GM12878 (cell line): ENCODE data around the gene REEP6. TPM values are rescaled to one million over a fixed set of nuclear protein-coding genes. Genes with fewer than 3 reads are reported as not detected.

Experiments
- ATAC-seq: fragments of 200-7000 bp; cut with Tn5 transposase; 3 replicates; pipeline ENCODE4 v1.9.1; 2020; ENCODE audit warnings: mild to moderate bottlenecking, moderate library complexity
- BruUV-seq: library from RNA; stranded (reverse); fragments of 400-500 nt; replicated peaks from 2 replicates; lab custom pipeline; 2021; lab: Mats Ljungman, UMichigan
- CTCF ChIA-PET: fragments of 300-600 bp; sonication (Branson Sonifier 250); formaldehyde crosslinking; extraction: SDS; loops from one replicate; lab custom pipeline; 2021; ENCODE audit warnings: inconsistent platforms; lab: Yijun Ruan, JAX
- POLR2A ChIA-PET: fragments of 350-600 bp; formaldehyde crosslinking; extraction: SDS; loops from one replicate; lab custom pipeline; 2021; ENCODE audit warnings: inconsistent platforms; lab: Charles Lee
- RAD21 ChIA-PET: fragments of 300-600 bp; sonication (Branson Sonifier 250); formaldehyde crosslinking; loops from one replicate; lab custom pipeline; 2023; ENCODE audit warnings: antibody characterized with exemption; ENCODE audit not compliant: unreplicated experiment; lab: Charles Lee
- SMC1A ChIA-PET: fragments of 300-600 bp; sonication (Branson Sonifier 250); formaldehyde crosslinking; loops from one replicate; lab custom pipeline; 2023; ENCODE audit not compliant: unreplicated experiment, uncharacterized antibody; lab: Charles Lee
- DNase-seq: peaks from one replicate; pipeline ENCODE4 v3.0.0-alpha.2; 2011; ENCODE audit warnings: low read depth, low spot score
- FAIRE-seq: peaks from 3 replicates; lab custom pipeline; 2011; peaks lifted over from hg19 to GRCh38; lab: Jason Lieb, UNC
- H2AFZ ChIP-seq: 2 replicates; pipeline ENCODE4 v1.6.0; 2011; ENCODE audit warnings: low read depth, low read length, control low read depth; ENCODE audit not compliant: control insufficient read depth
- H3K27ac ChIP-seq: 2 replicates; pipeline ENCODE4 v1.5.1; 2011; ENCODE audit warnings: control low read depth; ENCODE audit not compliant: control insufficient read depth, insufficient read depth
- H3K27me3 ChIP-seq, 2 experiments: replicated peaks in 1 of 2; 2 replicates each; pipeline versions ENCODE4 v1.6.0 to v1.6.1; 2011; ENCODE audit warnings: low read length in 1 of 2; ENCODE audit not compliant: control insufficient read depth in 2 of 2, insufficient read depth in 2 of 2
- H3K36me3 ChIP-seq, 2 experiments: 2 replicates each; pipeline ENCODE4 v1.5.1; 2011; ENCODE audit warnings: low read length in 1 of 2; ENCODE audit not compliant: control insufficient read depth in 2 of 2, insufficient read depth in 2 of 2
- H3K4me1 ChIP-seq: 2 replicates; pipeline ENCODE4 v1.6.1; 2011; ENCODE audit warnings: mild to moderate bottlenecking, low read length, moderate library complexity, mixed read lengths; ENCODE audit not compliant: control insufficient read depth, insufficient read depth
- H3K4me2 ChIP-seq: 2 replicates; pipeline ENCODE4 v1.6.0; 2011; ENCODE audit warnings: control low read depth; ENCODE audit not compliant: control insufficient read depth, insufficient read depth
- H3K4me3 ChIP-seq: fragments of 200-600 bp; sonication (generic); 2 replicates; pipeline ENCODE4 v1.5.1; 2016
- H3K79me2 ChIP-seq: 2 replicates; pipeline ENCODE4 v1.6.0; 2011; ENCODE audit warnings: low read length; ENCODE audit not compliant: control insufficient read depth, insufficient read depth
- H3K9ac ChIP-seq: 2 replicates; pipeline ENCODE4 v1.8.0; 2011; ENCODE audit warnings: low read length, control low read depth, mixed read lengths; ENCODE audit not compliant: control insufficient read depth, insufficient read depth
- H3K9me3 ChIP-seq: replicated peaks from 3 replicates; pipeline ENCODE4 v1.5.1; 2011; ENCODE audit warnings: mild to moderate bottlenecking, low read length; ENCODE audit not compliant: control insufficient read depth, insufficient read depth
- H4K20me1 ChIP-seq: 2 replicates; pipeline ENCODE4 v1.6.0; 2011; ENCODE audit not compliant: control insufficient read depth, insufficient read depth
- BRCA1 ChIP-seq: IDR thresholded peaks from 2 replicates; pipeline ENCODE4 v1.6.1; 2011; ENCODE audit warnings: low read depth, low read length, improper control_type of control experiment
- CUX1 ChIP-seq: IDR thresholded peaks from 2 replicates; pipeline ENCODE4 v1.6.1; 2012; ENCODE audit warnings: improper control_type of control experiment, low read depth, low read length; ENCODE audit not compliant: insufficient replicate concordance
- GABPA ChIP-seq: IDR thresholded peaks from 2 replicates; pipeline ENCODE4 v1.6.1; 2014; ENCODE audit warnings: antibody characterized with exemption, low read depth, mild to moderate bottlenecking, inconsistent platforms
- IRF5 ChIP-seq: fragments of 450-650 bp; IDR thresholded peaks from 2 replicates; pipeline ENCODE4 v1.6.1; 2017; ENCODE audit warnings: borderline replicate concordance
- PAX5 ChIP-seq: IDR thresholded peaks from 2 replicates; pipeline ENCODE4 v1.6.1; 2011; ENCODE audit warnings: low read depth, low read length, borderline replicate concordance
- PRDM15 ChIP-seq: fragments of 450-650 bp; formaldehyde crosslinking; IDR thresholded peaks from 2 replicates; pipeline ENCODE4 v1.4.0; 2020; ENCODE audit warnings: mild to moderate bottlenecking, moderate library complexity
- SREBF2 ChIP-seq: IDR thresholded peaks from 2 replicates; pipeline ENCODE4 v1.6.1; 2012; ENCODE audit warnings: mild to moderate bottlenecking, low read length
- ZNF217 ChIP-seq: fragments of 450-650 bp; IDR thresholded peaks from 2 replicates; pipeline ENCODE4 v1.6.1; 2017; ENCODE audit warnings: antibody characterized with exemption, mild to moderate bottlenecking
- ZNF622 ChIP-seq: fragments of 450-650 bp; IDR thresholded peaks from 2 replicates; pipeline ENCODE4 v1.6.1; 2017; ENCODE audit warnings: mild to moderate bottlenecking, inconsistent platforms
- WGBS: methylation state at CpG from one replicate; pipeline ENCODE4 v1.1.6; 2016; ENCODE audit warnings: low lambda C conversion rate; ENCODE audit not compliant: insufficient replicate concordance, insufficient coverage; ENCODE audit errors: missing lambda C conversion rate; 5-methylcytosine and 5-hydroxymethylcytosine counted together
- in situ Hi-C: fragments of 300-500 bp; cut with MboI; formaldehyde crosslinking; loops from 9 replicates; pipeline ENCODE4 v1.14.3; 2018; ENCODE audit warnings: mixed read lengths
- intact Hi-C: fragments of 100-400 bp; cut with micrococcal nuclease; formaldehyde crosslinking; loops from one replicate; pipeline ENCODE4 v1.14.2; 2022; ENCODE audit not compliant: unreplicated experiment
- polyA plus RNA-seq, 11 experiments: library from polyadenylated mRNA; depleted of rRNA in 4 of 11; unstranded in 6 of 11; stranded (reverse) in 5 of 11; fragments of >200 nt; fragmentation: Nextera tagmentation in 4 of 11; fragmentation: Illumina TruSeq in 1 of 11; extraction: Ambion mirVana in 4 of 11; extraction: Trizol in 1 of 11; gene quantifications; 1 replicate in 1 of 11; 2 replicates in 10 of 11; pipeline versions ENCODE4 v1.2.1 to v1.2.3, GENCODE V29; 2011 to 2016; ENCODE audit warnings: inconsistent platforms in 2 of 11, missing spikeins in 2 of 11, low read depth in 1 of 11
- total RNA-seq, 4 experiments: library from RNA; depleted of rRNA in 3 of 4; stranded (reverse); fragments of >200 nt in 3 of 4; fragmentation: Illumina TruSeq in 1 of 4; extraction: Trizol in 1 of 4; gene quantifications; 2 replicates each; pipeline versions ENCODE4 v1.2.1 to v1.2.3, GENCODE V29; 2013 to 2021

The REEP6 gene
- total and polyA plus RNA-seq, 10 of the 15 experiments (the other 5 are each of a cell fraction or from before 2014, with no cell fraction given), result 0.06 to 1.1 (median 0.39) TPM; not detected in 2

- ChIA-PET POLR2A (no interaction called here), SMC1A (interaction anchor here (0.7 kb wide), 1 partner anchor 257 kb away, joined by 3 read pairs; no protein-coding TSS in a partner anchor), RAD21 (no interaction called here), CTCF (no interaction called here)
- H3K9me3 ChIP-seq, result no peaks in the 10 kb centered on the region
- FAIRE-seq (no peak), ATAC-seq (no peak), DNase-seq (no peak)
- no peaks in the 10 kb centered on the region for H3K36me3 ChIP-seq
- no peak overlapping the region for H3K4me3 ChIP-seq
- no peak overlapping the region for H3K9ac ChIP-seq
- BruUV-seq, result no TSS peak
- H2AFZ ChIP-seq, result no peak overlapping the region
- H3K27ac ChIP-seq, result no peak overlapping the region
- TF ChIP-seq ZNF217 (no peak), SREBF2 (no peak), CUX1 (no peak), ZNF622 (no peak), IRF5 (no peak), PAX5 (no peak), BRCA1 (no peak), GABPA (no peak), PRDM15 (CRISPR knock-in tag) (no peak)
- H3K79me2 ChIP-seq, result no peaks in the 10 kb centered on the region
- no peak overlapping the region for H3K4me2 ChIP-seq
- H3K4me1 ChIP-seq, result no peaks in the 10 kb centered on the region
- H3K27me3 ChIP-seq, result no peaks in the 10 kb centered on the region
- in situ Hi-C loops (no loop called here), intact Hi-C loops (no loop called here)
- whole genome bisulfite sequencing, result 49% methylated on average over 15 of the region's 15 CpGs
- H4K20me1 ChIP-seq, result no peaks in the 10 kb centered on the region
These were observed 48.0 kb downstream of the REEP6 start for GRCh38 chr19:1538978-1539377.
